Astrocyte of the spinal cord (primary cell): ENCODE measurements around the gene UPP1.
A peak's percentile ranks its signal among the peaks of the same experiment; 100 is the strongest.

ENCODE experiments used
- DNase-seq: peaks from one replicate; pipeline ENCODE4 v3.0.0; 2011; ENCODE audit warnings: low read depth, low spot score
- H3K4me3 ChIP-seq: 2 replicates; pipeline ENCODE4 v1.5.1; 2011; ENCODE audit warnings: low read depth, mild to moderate bottlenecking, low read length, moderate library complexity
- CTCF ChIP-seq: IDR thresholded peaks from 2 replicates; pipeline ENCODE4 v1.5.1; 2012; ENCODE audit warnings: low read depth, mild to moderate bottlenecking, low read length, inconsistent platforms
- in situ Hi-C: cut with HindIII; loops from 2 replicates; pipeline ENCODE4 v1.10.0; 2017; ENCODE audit warnings: low sequenced_read_pairs

UPP1 gene

DNA sequence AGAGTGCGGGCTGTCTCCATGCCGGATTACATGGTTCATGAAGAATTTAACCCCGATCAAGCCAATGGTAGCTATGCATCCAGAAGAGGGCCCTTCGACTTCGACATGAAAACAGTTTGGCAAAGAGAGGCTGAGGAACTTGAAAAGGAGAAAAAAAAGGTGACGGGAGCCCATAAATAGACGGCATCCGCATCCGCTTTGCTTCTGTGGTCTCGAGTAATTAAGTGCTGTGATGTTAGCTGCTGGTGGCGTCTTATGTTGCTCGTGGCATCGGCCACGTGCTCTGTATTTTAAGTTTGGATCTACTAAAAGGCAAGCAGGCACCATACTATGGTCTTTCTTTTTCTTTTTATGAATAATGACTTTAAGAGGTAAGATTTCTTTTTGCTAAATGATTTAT lies 42.6 kb upstream of the UPP1 start:
- no peak overlapping the region for H3K4me3 ChIP-seq
- TF ChIP-seq CTCF = no peak
- DNase-seq = no peak
- in situ Hi-C loops = no loop called here

DNA sequence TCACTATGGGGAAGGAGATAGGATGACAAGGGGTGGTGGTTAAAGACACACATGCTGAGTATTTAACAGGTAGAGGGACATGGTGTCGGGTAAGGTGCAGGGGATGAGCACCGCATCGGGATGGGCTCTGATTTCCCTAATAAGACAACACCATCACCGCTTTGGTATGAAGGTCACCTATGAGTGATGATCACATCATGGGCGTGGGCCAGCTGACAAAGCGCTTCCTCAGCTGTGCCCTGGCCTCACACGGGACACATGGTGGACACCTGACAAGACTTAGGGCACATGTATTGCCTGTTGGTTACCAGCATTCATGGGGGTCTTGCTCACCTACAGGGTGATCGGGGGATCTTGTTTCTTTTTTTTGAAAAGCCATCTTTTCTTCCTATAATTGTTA lies 41.0 kb upstream of the UPP1 start:
- TF ChIP-seq CTCF = no peak
- in situ Hi-C loops = no loop called here
- H3K4me3 ChIP-seq = no peak overlapping the region
- no peak for DNase-seq

DNA sequence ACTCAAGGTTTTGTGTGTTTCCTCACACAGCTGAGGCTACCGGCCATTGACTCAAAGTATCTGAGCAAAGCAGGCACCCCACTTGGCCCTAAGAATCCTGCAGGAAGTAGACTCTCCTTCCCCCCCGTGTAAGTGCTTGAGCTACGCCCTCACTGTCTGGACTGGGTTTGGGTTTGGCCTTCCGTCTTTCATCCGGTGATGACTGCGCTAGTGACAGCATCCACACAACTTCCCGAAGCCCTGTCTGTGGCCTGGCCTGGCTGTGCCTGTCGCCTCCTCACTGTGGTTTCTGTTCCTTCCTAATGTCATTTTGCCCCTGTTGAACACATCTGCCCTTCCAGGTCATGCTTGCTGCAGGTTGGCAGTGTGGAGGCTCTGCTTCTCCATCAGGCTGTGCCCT lies 39.2 kb upstream of the UPP1 start:
- in situ Hi-C loops = no loop called here
- no peak overlapping the region for H3K4me3 ChIP-seq
- no peak for DNase-seq
- no peak for TF ChIP-seq CTCF

DNA sequence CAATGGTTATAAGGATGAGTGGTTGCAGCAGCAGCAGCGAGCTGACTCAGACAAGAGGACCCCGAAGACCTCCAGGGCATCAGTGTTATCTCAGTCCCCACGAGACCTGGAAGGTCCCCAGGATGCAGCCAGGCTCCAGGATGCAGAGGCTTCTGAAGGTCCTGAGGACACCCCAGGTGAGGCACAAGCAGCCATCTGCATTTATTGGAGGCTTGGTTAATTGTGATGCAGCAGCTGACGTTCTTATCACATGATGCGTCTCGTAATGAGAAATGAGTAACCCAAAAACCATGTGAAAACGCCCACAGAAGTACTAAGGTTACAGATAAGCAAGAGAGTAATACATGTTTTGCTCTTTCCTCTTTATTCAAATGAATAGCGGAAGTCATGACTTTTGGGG lies 36.3 kb upstream of the UPP1 start:
- in situ Hi-C loops = no loop called here
- H3K4me3 ChIP-seq = no peak overlapping the region
- TF ChIP-seq CTCF = no peak
- peak; percentile 36 for DNase-seq

DNA sequence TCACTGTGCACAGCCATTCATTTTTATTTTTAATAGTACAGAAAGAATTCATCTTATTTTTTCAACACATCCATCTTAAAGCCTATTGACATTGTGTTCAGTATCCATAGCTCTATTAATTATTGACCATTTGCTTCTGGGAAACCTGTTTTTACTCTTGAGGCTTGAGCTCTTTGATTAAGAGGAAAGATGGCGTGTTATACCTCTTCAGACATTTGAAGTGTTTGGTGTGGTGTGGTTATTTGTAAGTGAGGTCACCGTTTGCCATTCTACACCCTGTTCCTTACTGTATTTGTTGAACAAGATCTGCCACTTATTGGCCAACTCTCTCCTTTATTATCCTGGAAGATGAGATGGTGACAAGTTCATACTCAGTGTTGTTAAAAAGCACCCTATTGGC lies 35.3 kb upstream of the UPP1 start:
- in situ Hi-C loops = no loop called here

GRCh38 chr7:48058990-48059389 lies 30.1 kb upstream of the UPP1 start:
- no peak for DNase-seq
- in situ Hi-C loops = no loop called here
- TF ChIP-seq CTCF = no peak
- no peak overlapping the region for H3K4me3 ChIP-seq

More for the DNA sequence above, 35.3 kb upstream of the UPP1 start:
- DNase-seq = no peak
- TF ChIP-seq CTCF = no peak
- no peak overlapping the region for H3K4me3 ChIP-seq

GRCh38 chr7:48059706-48060105 lies 29.4 kb upstream of the UPP1 start:
- H3K4me3 ChIP-seq = no peak overlapping the region
- TF ChIP-seq CTCF = no peak
- in situ Hi-C loops = no loop called here
- no peak for DNase-seq
